GM10248 (cell line): Measurements from ENCODE around the gene ZNG1F.
"Not testable (repeated sequence)": the region's sequence is repeated elsewhere in the genome, so short reads cannot be mapped to it uniquely, and the experiment has no call there.

Source experiments
- CTCF ChIA-PET: fragments of 300-600 bp; sonication (Branson Sonifier 250); formaldehyde crosslinking; extraction: SDS; loops from one replicate; lab custom pipeline; 2021; ENCODE audit warnings: antibody characterized with exemption; lab: Yijun Ruan, JAX
- POLR2A ChIA-PET: fragments of 350-650 bp; sonication (Branson Sonifier 250); formaldehyde crosslinking; extraction: SDS; loops from one replicate; lab custom pipeline; 2020; ENCODE audit warnings: antibody characterized with exemption; lab: Yijun Ruan, JAX
- DNase-seq: peaks from one replicate; pipeline ENCODE4 v3.0.0; 2012; ENCODE audit errors: extremely low spot score

The ZNG1F gene

DNA sequence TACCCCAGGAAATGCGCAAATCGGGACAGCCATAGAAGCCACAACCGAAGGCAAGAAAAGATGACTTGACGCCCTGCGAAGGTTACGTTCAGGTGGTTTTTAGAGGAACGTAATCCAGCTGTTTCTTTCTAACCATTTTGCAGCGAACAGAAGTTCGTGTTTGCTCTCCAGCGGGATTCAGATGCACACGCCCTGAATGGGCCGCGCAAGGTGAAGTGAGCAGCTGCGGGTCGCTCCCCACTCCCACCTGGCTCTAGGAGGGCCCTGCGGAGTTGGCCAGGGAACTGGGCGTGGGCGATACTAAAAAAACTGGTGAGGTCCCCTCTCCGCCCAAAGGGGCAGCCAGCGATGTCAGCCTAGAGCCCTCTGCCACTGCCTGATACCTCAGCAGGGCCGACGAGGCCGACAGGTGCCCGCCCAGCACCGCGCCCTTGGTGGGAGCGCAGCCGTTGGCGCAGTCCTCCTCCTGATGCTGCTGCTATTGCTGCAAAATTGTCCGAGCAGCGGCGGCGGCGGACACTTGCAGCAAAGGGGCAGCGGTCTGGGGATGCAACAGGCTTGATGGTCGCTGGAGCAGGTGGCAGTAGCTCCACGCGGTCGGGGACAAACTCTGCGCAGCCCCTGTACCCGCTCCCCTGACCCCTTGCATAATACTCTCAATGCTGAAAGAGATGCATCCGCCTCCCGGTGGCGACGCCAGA is 62.2 kb downstream of the ZNG1F start:
- DNase-seq, POLR2A ChIA-PET, CTCF ChIA-PET: not testable (repeated sequence)

DNA sequence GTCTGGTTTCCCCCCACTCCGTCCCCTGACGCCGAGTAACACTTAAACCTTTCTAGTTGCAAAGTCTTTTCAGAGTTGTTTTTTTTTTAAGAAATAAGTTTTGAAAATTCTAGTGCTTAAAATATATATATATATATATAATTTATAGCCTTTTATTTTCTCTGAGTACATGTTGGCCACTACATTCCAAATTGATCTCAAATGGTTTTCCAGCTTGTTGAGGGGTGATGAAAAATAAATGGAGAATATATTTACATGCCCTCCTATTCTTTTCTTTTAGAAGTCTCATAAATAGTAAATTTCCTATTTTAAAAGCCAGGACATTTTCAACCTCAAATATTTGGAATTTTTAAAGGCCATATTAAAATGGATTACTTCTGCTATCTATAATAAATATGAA is 63.2 kb downstream of the ZNG1F start:
- POLR2A ChIA-PET, DNase-seq, CTCF ChIA-PET: not testable (repeated sequence)

DNA sequence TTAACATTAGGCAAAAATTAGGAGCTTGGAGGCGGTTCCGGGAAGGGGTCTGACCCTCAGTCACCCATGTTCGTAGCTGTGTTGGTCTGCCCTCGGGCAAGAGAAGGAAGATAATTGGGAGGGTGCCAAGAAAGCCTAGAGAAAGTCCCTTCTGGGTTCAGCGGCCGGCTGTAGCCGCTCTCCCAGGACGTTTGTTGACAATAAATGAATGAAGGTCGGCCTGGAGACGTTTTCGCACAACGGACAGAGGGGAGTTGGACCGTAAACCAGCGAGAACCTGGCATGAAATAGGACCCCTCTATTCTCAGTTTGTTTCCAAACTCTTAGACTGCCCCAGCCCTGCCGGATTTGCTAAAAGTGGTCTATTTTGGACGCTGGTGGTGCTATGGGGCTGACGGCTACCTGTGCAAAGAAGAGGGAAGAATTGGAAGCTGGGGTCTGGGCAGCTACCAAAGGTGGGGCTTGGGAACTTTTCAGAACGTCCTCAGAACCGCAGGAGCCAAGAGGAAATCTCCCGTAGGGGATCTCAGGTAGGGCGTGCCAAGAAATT is 63.9 kb downstream of the ZNG1F start:
- DNase-seq, POLR2A ChIA-PET, CTCF ChIA-PET: not testable (repeated sequence)

DNA sequence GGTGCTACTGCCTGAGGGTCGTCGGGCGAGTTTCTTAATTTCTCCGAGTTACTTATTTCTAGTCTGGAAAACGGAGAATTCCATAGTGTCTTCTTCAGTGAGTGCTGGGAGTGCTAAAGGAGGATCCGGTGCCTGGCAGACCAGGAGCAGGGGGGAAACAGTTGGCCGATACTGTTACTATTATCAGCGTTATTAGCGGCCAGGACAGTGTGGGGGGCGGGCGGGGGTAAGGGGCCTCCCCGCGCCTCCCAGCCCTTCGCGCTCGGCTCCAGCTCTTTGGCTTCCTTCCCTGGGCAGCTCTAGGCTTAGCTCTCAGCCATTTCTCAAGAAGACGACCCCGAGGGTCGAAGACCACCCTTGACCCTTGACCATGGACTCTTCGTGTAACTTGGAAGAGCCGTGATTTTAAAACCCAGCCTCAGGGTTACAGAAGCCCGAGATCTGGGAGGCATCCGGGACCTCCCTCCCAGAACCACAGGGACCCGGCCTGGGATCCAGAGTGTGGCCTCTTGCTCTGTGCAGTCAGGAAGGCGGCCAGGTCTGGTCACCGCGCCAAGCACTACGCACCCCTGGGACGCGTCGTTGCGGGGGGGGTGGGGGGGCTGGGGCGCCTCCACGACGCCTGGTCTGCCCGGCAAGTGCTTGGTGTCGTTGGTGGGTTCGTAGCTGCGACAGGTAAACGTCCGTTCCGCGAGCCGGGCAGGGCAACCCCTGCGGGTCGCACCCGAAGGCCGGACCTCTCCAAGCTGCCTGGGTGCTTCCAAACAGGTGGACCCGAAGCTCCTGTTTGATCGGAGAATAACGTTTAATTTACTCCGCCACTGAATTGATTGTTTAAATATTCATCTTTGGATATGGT is 64.6 kb downstream of the ZNG1F start:
- CTCF ChIA-PET, POLR2A ChIA-PET: not testable (repeated sequence)

DNA sequence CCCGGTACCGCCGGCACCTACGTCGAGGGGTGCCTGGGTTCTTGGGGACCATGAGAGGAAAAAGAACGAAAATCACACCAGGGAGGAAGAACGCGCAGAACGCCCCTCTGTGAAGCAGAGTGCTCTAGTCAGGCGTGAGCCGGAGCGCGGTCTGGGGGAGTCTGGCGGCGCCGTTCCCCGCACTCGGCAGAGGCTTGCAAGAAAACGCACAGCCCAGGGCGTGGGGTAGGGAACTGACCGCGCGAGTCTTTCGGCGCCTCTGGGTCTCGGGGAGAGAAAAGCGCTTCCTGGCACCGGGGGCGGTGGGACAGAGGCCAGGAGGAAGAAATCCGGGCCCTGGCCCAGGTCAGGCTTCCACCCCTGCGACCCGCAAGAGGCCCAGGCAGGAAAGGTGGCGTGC is 65.3 kb downstream of the ZNG1F start:
- CTCF ChIA-PET, POLR2A ChIA-PET, DNase-seq: not testable (repeated sequence)

More for the DNA sequence above, 64.6 kb downstream of the ZNG1F start:
- DNase-seq: not testable (repeated sequence)

DNA sequence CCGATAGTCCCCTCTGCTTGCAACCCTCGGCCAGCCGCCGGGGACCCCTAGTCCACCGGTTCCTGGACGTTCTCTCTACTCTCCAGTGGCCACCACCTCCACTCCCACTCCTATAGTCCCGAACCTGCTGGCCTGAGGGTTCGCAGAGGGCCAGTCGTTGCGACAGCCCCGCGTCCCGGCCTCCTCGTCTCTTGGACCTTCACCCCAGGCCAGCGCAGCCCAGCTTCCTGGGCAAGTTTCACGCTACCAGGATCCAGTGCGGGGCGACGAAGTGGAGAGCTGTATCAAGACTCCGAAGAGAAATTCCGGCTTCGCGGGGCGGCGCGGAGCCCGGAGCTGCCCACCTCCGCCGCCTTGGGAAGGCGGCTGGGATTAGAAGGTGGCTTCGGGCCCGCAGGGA is 65.7 kb downstream of the ZNG1F start:
- CTCF ChIA-PET, DNase-seq, POLR2A ChIA-PET: not testable (repeated sequence)

DNA sequence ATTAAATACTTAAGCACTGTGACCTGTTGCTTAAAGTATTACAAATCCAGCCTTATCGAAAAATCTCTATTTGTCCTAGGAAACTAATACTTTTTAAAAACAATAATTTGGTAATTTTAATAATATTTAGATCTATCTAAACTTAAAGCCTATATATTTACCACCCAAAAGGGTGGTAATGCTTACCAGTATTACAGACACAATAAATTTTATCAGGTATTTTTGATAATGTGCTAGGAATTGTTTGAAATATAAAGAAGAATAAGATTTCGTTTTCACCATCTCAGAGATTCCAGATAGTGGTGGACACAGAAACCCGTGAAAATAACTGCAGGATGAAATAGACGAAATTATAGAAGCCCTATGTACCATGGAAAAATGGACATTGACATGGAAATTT is 68.4 kb downstream of the ZNG1F start:
- CTCF ChIA-PET, DNase-seq, POLR2A ChIA-PET: not testable (repeated sequence)

DNA sequence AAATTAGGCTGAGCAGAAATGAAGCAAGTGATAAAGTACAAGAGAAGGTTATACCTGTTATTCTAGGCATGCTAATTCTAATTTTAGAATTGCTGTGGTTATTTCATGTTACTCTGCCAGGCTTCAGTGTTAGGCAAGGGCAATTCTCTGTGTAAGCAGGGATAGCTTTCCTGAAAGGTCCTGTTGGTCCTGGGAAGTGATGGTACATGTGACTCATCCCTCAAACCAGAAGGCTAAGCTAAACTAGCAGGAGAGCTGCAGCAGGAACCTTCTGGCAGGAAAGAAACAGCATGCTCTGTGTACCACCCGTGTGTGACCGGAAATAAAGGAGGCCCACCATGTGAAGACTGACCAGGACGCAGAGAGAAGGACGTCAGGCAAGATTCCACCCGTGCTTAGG is 69.4 kb downstream of the ZNG1F start:
- POLR2A ChIA-PET, CTCF ChIA-PET, DNase-seq: not testable (repeated sequence)

DNA sequence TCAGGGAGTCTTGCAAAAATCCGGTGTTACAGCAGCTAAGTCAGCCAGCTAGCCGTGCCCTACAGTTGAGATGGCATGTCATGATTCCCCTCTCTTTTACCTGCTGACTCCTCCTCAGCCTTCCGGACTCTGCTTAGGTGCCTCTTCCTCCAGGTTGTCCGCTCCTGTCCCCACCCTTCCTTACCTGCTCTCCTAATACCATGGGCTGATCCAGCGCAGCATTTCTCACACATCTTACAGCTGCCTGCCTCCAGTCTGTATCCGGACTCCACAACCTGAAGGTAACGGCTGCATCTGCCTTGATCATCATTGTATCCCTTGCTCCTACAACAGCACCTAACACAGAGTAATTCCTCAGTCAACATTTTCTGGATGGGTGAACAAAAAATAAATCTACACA is 69.8 kb downstream of the ZNG1F start:
- POLR2A ChIA-PET, CTCF ChIA-PET, DNase-seq: not testable (repeated sequence)

DNA sequence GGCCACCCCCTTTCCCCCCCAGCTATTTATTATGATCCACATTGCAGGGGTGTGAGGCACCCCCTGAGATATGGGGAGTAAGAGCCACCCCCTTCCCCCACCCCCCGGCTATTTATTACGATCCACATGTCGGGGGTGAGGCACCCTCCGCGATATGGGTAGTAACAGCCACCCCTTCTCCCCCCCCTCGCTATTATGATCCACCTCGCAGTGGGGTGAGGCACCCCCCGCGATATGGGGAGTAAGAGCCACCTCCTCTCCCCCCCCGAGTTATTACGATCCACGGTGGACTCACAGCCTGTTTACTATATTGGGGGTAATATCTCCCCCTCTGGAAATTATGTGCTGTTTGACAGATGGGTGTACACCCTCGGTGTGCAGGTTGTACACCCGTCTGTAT is 75.8 kb downstream of the ZNG1F start:
- POLR2A ChIA-PET, CTCF ChIA-PET, DNase-seq: not testable (repeated sequence)

DNA sequence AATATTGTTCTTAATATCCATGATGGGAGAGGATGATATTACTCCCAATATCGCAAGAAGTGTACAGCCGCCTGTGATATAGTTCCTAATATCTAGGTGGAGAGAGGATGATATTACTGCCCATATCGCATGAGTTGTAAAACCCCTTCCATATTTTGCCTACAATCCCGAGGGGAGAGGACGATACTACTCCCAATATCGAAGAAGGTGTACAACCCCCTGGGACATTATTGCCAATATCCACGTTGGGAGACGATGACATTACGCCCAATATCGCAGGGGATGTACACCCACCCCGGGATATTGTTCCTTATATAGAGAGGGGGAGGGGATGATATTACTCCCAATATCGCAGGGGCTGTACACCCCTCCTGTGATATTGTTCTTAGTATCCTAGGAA is 77.7 kb downstream of the ZNG1F start:
- POLR2A ChIA-PET, DNase-seq, CTCF ChIA-PET: not testable (repeated sequence)

DNA sequence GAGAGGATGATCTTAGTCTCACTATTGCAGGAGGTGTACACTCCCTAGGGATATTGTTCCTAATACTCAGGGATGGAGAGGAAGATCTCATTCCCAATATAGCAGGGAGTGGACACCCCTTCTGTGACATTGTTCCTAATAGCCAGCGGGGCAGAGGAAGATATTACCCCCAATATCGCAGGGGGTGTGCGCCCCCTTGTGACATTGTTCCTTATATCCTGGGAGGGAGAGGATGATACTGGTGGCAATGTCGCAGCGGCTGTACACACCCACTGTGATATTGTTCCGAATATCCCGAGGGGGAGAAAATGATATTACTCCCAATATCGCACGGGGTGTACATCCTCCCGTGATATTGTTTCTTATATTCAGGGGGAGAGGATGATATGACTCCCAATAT is 78.2 kb downstream of the ZNG1F start:
- DNase-seq, CTCF ChIA-PET, POLR2A ChIA-PET: not testable (repeated sequence)

DNA sequence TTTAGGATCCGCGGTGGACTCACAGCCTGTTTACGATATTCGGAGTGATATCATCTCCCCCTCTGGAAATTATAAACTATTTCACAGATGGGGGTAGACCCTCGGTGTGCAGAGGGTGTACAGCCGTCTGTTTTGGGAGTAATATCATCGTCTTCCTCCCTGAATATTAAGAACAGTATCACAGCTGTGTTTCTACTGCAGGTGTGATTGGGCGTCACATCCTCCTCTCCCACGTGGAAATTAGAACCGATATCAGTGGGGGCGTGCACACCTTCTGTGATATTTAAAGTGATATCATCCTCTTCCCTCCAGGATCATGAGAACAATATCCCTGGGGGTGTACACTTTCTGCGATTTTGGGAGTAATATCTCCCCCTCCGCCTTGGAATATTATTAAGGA is 79.9 kb downstream of the ZNG1F start:
- POLR2A ChIA-PET, CTCF ChIA-PET: not testable (repeated sequence)

DNA sequence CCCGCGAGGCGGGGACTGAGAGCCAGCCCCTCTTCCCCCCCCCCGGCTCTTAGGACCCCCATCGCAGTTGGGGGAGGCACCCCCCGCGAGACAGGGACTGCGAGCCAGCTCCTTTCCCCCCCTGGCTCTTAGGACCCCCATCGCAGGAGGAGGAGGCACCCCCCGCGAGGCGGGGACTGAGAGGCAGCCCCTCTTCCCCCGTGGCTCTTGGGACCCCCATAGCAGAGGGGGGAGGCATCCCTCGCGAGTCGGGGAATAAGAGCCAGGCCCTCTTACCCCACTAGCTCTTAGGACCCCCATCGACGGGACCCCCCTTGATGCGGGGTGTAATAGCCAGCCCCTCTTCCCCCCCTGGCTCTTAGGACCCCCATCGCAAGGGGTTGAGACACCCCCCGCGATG is 80.3 kb downstream of the ZNG1F start:
- POLR2A ChIA-PET, DNase-seq, CTCF ChIA-PET: not testable (repeated sequence)

More for the DNA sequence above, 79.9 kb downstream of the ZNG1F start:
- not testable (repeated sequence) for DNase-seq

DNA sequence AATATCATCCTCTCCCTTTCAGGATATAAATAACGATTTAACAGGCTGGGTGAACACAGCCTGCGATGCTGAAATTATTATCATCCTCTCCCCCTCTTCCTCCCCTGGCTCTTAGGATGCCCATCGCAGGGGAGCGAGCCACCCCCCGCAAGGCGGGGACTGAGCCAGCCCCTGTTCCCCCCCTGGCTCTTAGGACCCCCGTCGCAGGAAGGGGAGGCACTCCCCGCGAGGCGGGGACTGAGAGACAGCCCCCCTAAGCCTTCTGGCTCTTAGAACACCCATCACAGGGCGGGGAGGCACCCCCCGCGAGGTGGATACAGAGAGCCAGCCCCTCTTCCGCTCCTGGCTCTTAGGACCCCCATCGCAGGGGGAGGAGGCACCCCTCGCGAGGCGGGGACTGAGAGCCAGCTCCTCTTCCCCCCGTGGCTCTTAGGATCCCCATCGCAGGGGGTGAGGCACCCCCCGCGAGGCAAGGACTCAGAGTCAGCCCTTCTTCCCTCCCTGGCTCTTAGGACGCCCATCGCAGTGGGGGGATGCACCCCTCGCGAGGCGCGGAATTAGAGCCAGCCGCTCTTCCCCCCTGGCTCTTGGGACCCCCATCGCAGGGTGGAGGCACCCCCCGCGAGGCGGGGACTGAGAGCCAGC is 82.5 kb downstream of the ZNG1F start:
- DNase-seq, POLR2A ChIA-PET, CTCF ChIA-PET: not testable (repeated sequence)

DNA sequence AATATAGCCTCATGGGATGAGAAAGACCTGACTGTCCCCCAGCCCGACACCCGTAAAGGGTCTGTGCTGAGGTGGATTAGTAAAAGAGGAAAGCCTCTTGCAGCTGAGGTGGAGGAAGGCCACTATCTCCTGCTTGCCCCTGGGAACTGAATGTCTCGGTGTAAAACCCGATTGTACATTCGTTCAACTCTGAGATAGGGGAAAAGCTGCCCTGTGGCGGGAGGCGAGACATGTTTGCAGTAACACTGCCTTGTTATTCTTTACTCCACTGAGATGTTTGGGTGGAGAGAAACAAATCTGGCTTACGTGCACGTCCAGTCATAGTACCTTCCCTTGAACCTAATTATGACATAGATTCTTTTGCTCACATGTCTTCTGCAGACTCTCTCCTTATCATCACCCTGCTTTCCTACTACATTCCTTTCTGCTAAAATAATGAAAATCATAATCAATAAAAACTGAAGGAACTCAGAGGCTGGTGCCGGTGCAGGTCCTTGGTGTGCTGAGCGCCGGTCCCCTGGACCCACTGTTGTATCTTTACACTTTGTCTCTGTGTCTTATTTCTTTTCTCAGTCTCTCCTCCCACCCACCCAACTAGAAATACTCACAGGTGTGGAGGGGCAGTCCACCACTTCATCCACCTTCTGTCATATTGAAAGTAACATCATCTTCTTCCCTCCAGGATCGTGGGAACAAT is 83.4 kb downstream of the ZNG1F start:
- DNase-seq, CTCF ChIA-PET, POLR2A ChIA-PET: not testable (repeated sequence)

DNA sequence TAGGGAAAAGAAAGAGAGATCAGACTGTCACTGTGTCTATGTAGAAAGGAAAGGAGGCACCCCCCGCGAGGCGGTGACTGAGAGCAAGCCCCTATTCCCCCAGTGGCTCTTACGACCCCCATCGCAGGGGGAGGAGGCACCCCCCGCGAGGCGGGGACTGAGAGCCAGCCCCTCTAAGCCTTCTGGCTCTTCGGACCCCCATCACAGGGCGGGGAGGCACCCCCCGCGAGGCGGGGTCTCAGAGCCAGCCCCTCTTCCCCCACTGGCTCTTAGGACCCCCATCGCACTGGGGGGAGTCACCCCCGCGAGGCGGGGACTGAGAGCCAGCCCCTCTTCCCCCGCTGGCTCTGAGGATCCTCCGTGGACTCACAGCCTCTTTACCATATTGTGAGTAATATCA is 84.6 kb downstream of the ZNG1F start:
- CTCF ChIA-PET, POLR2A ChIA-PET, DNase-seq: not testable (repeated sequence)

DNA sequence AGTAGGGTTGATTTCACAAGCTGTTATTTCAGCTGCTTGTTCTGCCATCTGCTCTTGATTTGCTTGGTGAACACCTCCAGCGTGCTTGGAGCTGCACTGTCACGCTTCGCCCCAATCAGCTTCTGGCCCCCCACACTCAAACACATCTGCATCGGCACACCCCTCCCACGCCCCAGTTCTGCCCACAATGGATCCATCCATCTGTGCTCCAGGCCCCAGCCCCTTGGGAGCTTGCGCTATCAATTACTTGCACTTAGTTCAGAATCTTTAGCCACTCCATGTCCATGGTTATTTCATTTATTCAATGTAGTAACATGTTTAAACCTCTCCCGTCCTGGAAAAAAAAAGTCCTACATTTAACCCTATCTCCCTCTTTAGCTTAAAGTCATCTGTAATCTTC is 88.6 kb downstream of the ZNG1F start:
- POLR2A ChIA-PET, DNase-seq, CTCF ChIA-PET: not testable (repeated sequence)
